Ishikawa (cell line): Measurements from ENCODE around the gene DUSP14.

Source experiments
- EP300 ChIP-seq: IDR thresholded peaks from 2 replicates; pipeline ENCODE4 v1.6.1; 2012; ENCODE audit warnings: borderline replicate concordance
- FOXM1 ChIP-seq: IDR thresholded peaks from 2 replicates; pipeline ENCODE4 v1.6.1; 2012; ENCODE audit warnings: low read depth, borderline replicate concordance
- MAX ChIP-seq: IDR thresholded peaks from 2 replicates; pipeline ENCODE4 v1.6.1; 2012
- RAD21 ChIP-seq: IDR thresholded peaks from 2 replicates; pipeline ENCODE4 v1.6.1; 2012; ENCODE audit warnings: low read depth
- REST ChIP-seq: IDR thresholded peaks from 2 replicates; pipeline ENCODE4 v1.6.1; 2012; ENCODE audit warnings: low read depth, mild to moderate bottlenecking
- TAF1 ChIP-seq: IDR thresholded peaks from 2 replicates; pipeline ENCODE4 v1.6.1; 2012; ENCODE audit warnings: low read depth, mild to moderate bottlenecking
- USF1 ChIP-seq: IDR thresholded peaks from 2 replicates; pipeline ENCODE4 v1.6.1; 2012
- YY1 ChIP-seq: IDR thresholded peaks from 2 replicates; pipeline ENCODE4 v1.6.1; 2012; ENCODE audit warnings: low read depth

- no peak for TF ChIP-seq FOXM1
- TF ChIP-seq YY1 = no peak
- no peak for TF ChIP-seq RAD21
- TF ChIP-seq USF1 = no peak
- no peak for TF ChIP-seq TAF1
- TF ChIP-seq EP300 = no peak
- TF ChIP-seq REST = no peak
- TF ChIP-seq MAX = no peak
Measured at GRCh38 chr17:37505333-37505732, 15.6 kb downstream of the DUSP14 start.
